ENCODE results near the gene ESYT3. TPM values are rescaled to one million over a fixed set of nuclear protein-coding genes. Genes with fewer than 3 reads are reported as not detected.
A peak's percentile ranks its signal among the peaks of the same experiment; 100 is the strongest.

The ESYT3 gene
- polyA plus RNA-seq, 3 donors: not detected

- no peak overlapping the region for H3K27ac ChIP-seq (ENCODE audit: low read depth in 1 of 2, low read length in 2 of 2)
- no peak for DNase-seq
- H3K4me2 ChIP-seq (replicated peaks; ENCODE audit: extremely low read depth, low read length, poor library complexity, severe bottlenecking): no peak overlapping the region
- Mint-ChIP-seq H3K27ac (no peak overlapping the region), H3K9me3 (peaks cover 0 to 2% (median 0%) of the 10 kb centered on the region in 7 donors), H3K4me1 (peaks cover 6% of the 10 kb centered on the region), H3K4me3 (no peak overlapping the region), H3K27me3 (ENCODE audit: low read depth in 3 of 3) (peaks cover 0 to 5% (median 2%) of the 10 kb centered on the region in 3 donors), H3K36me3 (no peaks in the 10 kb centered on the region)
- H4K20me1 ChIP-seq (ENCODE audit: insufficient read depth, low read length): no peaks in the 10 kb centered on the region
- H3K9me3 ChIP-seq (replicated peaks in 1 of 2; ENCODE audit: control insufficient read depth in 1 of 2, insufficient read depth in 1 of 2, low read length in 2 of 2): no peaks in the 10 kb centered on the region
- no peaks in the 10 kb centered on the region for H3K79me2 ChIP-seq (ENCODE audit: insufficient read depth, low read length)
- H2AFZ ChIP-seq (ENCODE audit: insufficient read depth, low read depth, low read length, poor library complexity, severe bottlenecking): no peak overlapping the region
- 90% methylated on average over 2 of the region's 6 CpGs for WGBS (ENCODE audit: insufficient coverage)
- H3K4me3 ChIP-seq (replicated peaks in 1 of 3; ENCODE audit: low read depth in 2 of 3, low read length in 3 of 3): no peak overlapping the region
- TF ChIP-seq CTCF (IDR thresholded peaks at IDR 0.05): no peak
- no peaks in the 10 kb centered on the region for H3K36me3 ChIP-seq (replicated peaks in 1 of 2; ENCODE audit: control insufficient read depth in 1 of 2, insufficient read depth in 2 of 2, low read length in 2 of 2)
- no peaks in the 10 kb centered on the region for H3K27me3 ChIP-seq (ENCODE audit: control insufficient read depth in 2 of 2, insufficient read depth in 2 of 2, low read length in 2 of 2)
- H3K4me1 ChIP-seq (ENCODE audit: control insufficient read depth in 1 of 2, insufficient read depth in 2 of 2, low read length in 2 of 2): no peaks in the 10 kb centered on the region
- no peak overlapping the region for H3K9ac ChIP-seq (ENCODE audit: insufficient read depth, low read length, poor library complexity, severe bottlenecking)
- intact Hi-C loops (cut with micrococcal nuclease): no loop called here
Observed at GRCh38 chr3:138389144-138389601, 45.2 kb upstream of the ESYT3 start.

GRCh38 chr3:138389841-138390581 is 44.4 kb upstream of the ESYT3 start:
- no peak for DNase-seq
- no peak overlapping the region for H3K4me2 ChIP-seq (replicated peaks; ENCODE audit: extremely low read depth, low read length, poor library complexity, severe bottlenecking)
- H3K79me2 ChIP-seq (ENCODE audit: insufficient read depth, low read length): no peaks in the 10 kb centered on the region
- H3K36me3 ChIP-seq (replicated peaks in 1 of 2; ENCODE audit: control insufficient read depth in 1 of 2, insufficient read depth in 2 of 2, low read length in 2 of 2): no peaks in the 10 kb centered on the region
- H3K4me1 ChIP-seq (ENCODE audit: control insufficient read depth in 1 of 2, insufficient read depth in 2 of 2, low read length in 2 of 2): no peaks in the 10 kb centered on the region
- 96% methylated on average over 6 of the region's 9 CpGs for WGBS (ENCODE audit: insufficient coverage)
- H3K27me3 ChIP-seq (ENCODE audit: control insufficient read depth in 2 of 2, insufficient read depth in 2 of 2, low read length in 2 of 2): no peaks in the 10 kb centered on the region
- no peak overlapping the region for H2AFZ ChIP-seq (ENCODE audit: insufficient read depth, low read depth, low read length, poor library complexity, severe bottlenecking)
- Mint-ChIP-seq H3K4me3 (no peak overlapping the region), H3K27ac (peak overlapping the region in 2 of 7 donors; percentile 46 to 56), H3K9me3 (peaks cover 0 to 2% (median 0%) of the 10 kb centered on the region in 7 donors), H3K4me1 (peaks cover 2% of the 10 kb centered on the region), H3K36me3 (no peaks in the 10 kb centered on the region), H3K27me3 (ENCODE audit: low read depth in 3 of 3) (peaks cover 0 to 7% (median 2%) of the 10 kb centered on the region in 3 donors)
- H3K4me3 ChIP-seq (replicated peaks in 1 of 3; ENCODE audit: low read depth in 2 of 3, low read length in 3 of 3): no peak overlapping the region
- TF ChIP-seq CTCF (IDR thresholded peaks at IDR 0.05): no peak
- no peak overlapping the region for H3K27ac ChIP-seq (ENCODE audit: low read depth in 1 of 2, low read length in 2 of 2)
- H3K9me3 ChIP-seq (replicated peaks in 1 of 2; ENCODE audit: control insufficient read depth in 1 of 2, insufficient read depth in 1 of 2, low read length in 2 of 2): no peaks in the 10 kb centered on the region
- H4K20me1 ChIP-seq (ENCODE audit: insufficient read depth, low read length): no peaks in the 10 kb centered on the region
- intact Hi-C loops (cut with micrococcal nuclease): no loop called here
- no peak overlapping the region for H3K9ac ChIP-seq (ENCODE audit: insufficient read depth, low read length, poor library complexity, severe bottlenecking)

Data from CD14-positive monocyte (primary cell).